ENCODE results near the gene MTX2. TPM values are rescaled to one million over a fixed set of nuclear protein-coding genes. Genes with fewer than 3 reads are reported as not detected.

The MTX2 gene
- polyA plus RNA-seq, 2 donors = 43.1 to 45.4 TPM

- Histone ChIP-seq H3K36me3 (ENCODE audit: control insufficient read depth in 2 of 2, insufficient read depth in 2 of 2, low read length in 1 of 2) (no peaks in the 10 kb centered on the region), H3K27me3 (ENCODE audit: control insufficient read depth in 1 of 2, insufficient read depth in 2 of 2, low read length in 2 of 2) (no peaks in the 10 kb centered on the region), H3K4me1 (ENCODE audit: control insufficient read depth in 2 of 2, insufficient read depth in 2 of 2, low read length in 1 of 2) (no peaks in the 10 kb centered on the region), H3K4me3 (ENCODE audit: low read depth in 1 of 2, low read length in 2 of 2) (no peak overlapping the region), H3K27ac (ENCODE audit: low read depth in 2 of 2, low read length in 1 of 2) (no peak overlapping the region), H3K9me3 (ENCODE audit: control insufficient read depth in 2 of 2, insufficient read depth in 1 of 2, low read depth in 1 of 2, low read length in 1 of 2) (no peaks in the 10 kb centered on the region)
These were observed 48.0 kb downstream of the MTX2 start for GRCh38 chr2:176317199-176317598.

- Histone ChIP-seq H3K36me3 (ENCODE audit: control insufficient read depth in 2 of 2, insufficient read depth in 2 of 2, low read length in 1 of 2) (no peaks in the 10 kb centered on the region), H3K9me3 (ENCODE audit: control insufficient read depth in 2 of 2, insufficient read depth in 1 of 2, low read depth in 1 of 2, low read length in 1 of 2) (no peaks in the 10 kb centered on the region), H3K27me3 (ENCODE audit: control insufficient read depth in 1 of 2, insufficient read depth in 2 of 2, low read length in 2 of 2) (no peaks in the 10 kb centered on the region), H3K27ac (ENCODE audit: low read depth in 2 of 2, low read length in 1 of 2) (no peak overlapping the region), H3K4me1 (ENCODE audit: control insufficient read depth in 2 of 2, insufficient read depth in 2 of 2, low read length in 1 of 2) (no peaks in the 10 kb centered on the region), H3K4me3 (ENCODE audit: low read depth in 1 of 2, low read length in 2 of 2) (no peak overlapping the region)
- 86 to 89% methylated on average over 1 of the region's 1 CpG for WGBS, 2 donors
These were observed 48.4 kb downstream of the MTX2 start for GRCh38 chr2:176317623-176318065.

- no peaks in the 10 kb centered on the region for H3K36me3 ChIP-seq (ENCODE audit: control insufficient read depth in 2 of 2, insufficient read depth in 2 of 2, low read length in 1 of 2)
- no peaks in the 10 kb centered on the region for H3K4me1 ChIP-seq (ENCODE audit: control insufficient read depth in 2 of 2, insufficient read depth in 2 of 2, low read length in 1 of 2)
- no peaks in the 10 kb centered on the region for H3K27me3 ChIP-seq (ENCODE audit: control insufficient read depth in 1 of 2, insufficient read depth in 2 of 2, low read length in 2 of 2)
- H3K27ac ChIP-seq (ENCODE audit: low read depth in 2 of 2, low read length in 1 of 2) = no peak overlapping the region
- WGBS, 2 donors = 85 to 97% methylated on average over 1 of the region's 1 CpG
- H3K4me3 ChIP-seq (ENCODE audit: low read depth in 1 of 2, low read length in 2 of 2) = no peak overlapping the region
- H3K9me3 ChIP-seq (ENCODE audit: control insufficient read depth in 2 of 2, insufficient read depth in 1 of 2, low read depth in 1 of 2, low read length in 1 of 2) = no peaks in the 10 kb centered on the region
These were observed 52.7 kb downstream of the MTX2 start for GRCh38 chr2:176321916-176322315.

- H3K4me3 ChIP-seq (ENCODE audit: low read depth in 1 of 2, low read length in 2 of 2) = no peak overlapping the region
- no peak overlapping the region for H3K27ac ChIP-seq (ENCODE audit: low read depth in 2 of 2, low read length in 1 of 2)
- H3K36me3 ChIP-seq (ENCODE audit: control insufficient read depth in 2 of 2, insufficient read depth in 2 of 2, low read length in 1 of 2) = no peaks in the 10 kb centered on the region
- no peaks in the 10 kb centered on the region for H3K4me1 ChIP-seq (ENCODE audit: control insufficient read depth in 2 of 2, insufficient read depth in 2 of 2, low read length in 1 of 2)
- 67 to 90% methylated on average over 3 of the region's 3 CpGs for WGBS, 2 donors
- no peaks in the 10 kb centered on the region for H3K27me3 ChIP-seq (ENCODE audit: control insufficient read depth in 1 of 2, insufficient read depth in 2 of 2, low read length in 2 of 2)
- H3K9me3 ChIP-seq (ENCODE audit: control insufficient read depth in 2 of 2, insufficient read depth in 1 of 2, low read depth in 1 of 2, low read length in 1 of 2) = no peaks in the 10 kb centered on the region
These were observed 55.6 kb downstream of the MTX2 start for GRCh38 chr2:176324862-176325261.

GRCh38 chr2:176325732-176326131 is 56.5 kb downstream of the MTX2 start:
- Histone ChIP-seq H3K4me1 (ENCODE audit: control insufficient read depth in 2 of 2, insufficient read depth in 2 of 2, low read length in 1 of 2) (no peaks in the 10 kb centered on the region), H3K27me3 (ENCODE audit: control insufficient read depth in 1 of 2, insufficient read depth in 2 of 2, low read length in 2 of 2) (no peaks in the 10 kb centered on the region), H3K36me3 (ENCODE audit: control insufficient read depth in 2 of 2, insufficient read depth in 2 of 2, low read length in 1 of 2) (no peaks in the 10 kb centered on the region), H3K4me3 (ENCODE audit: low read depth in 1 of 2, low read length in 2 of 2) (no peak overlapping the region), H3K27ac (ENCODE audit: low read depth in 2 of 2, low read length in 1 of 2) (no peak overlapping the region), H3K9me3 (ENCODE audit: control insufficient read depth in 2 of 2, insufficient read depth in 1 of 2, low read depth in 1 of 2, low read length in 1 of 2) (no peaks in the 10 kb centered on the region)
- 68 to 69% methylated on average over 1 of the region's 1 CpG for WGBS, 2 donors

GRCh38 chr2:176328149-176328548 is 58.9 kb downstream of the MTX2 start:
- Histone ChIP-seq H3K27me3 (ENCODE audit: control insufficient read depth in 1 of 2, insufficient read depth in 2 of 2, low read length in 2 of 2) (no peaks in the 10 kb centered on the region), H3K4me1 (ENCODE audit: control insufficient read depth in 2 of 2, insufficient read depth in 2 of 2, low read length in 1 of 2) (no peaks in the 10 kb centered on the region), H3K27ac (ENCODE audit: low read depth in 2 of 2, low read length in 1 of 2) (no peak overlapping the region), H3K4me3 (ENCODE audit: low read depth in 1 of 2, low read length in 2 of 2) (no peak overlapping the region), H3K36me3 (ENCODE audit: control insufficient read depth in 2 of 2, insufficient read depth in 2 of 2, low read length in 1 of 2) (no peaks in the 10 kb centered on the region), H3K9me3 (ENCODE audit: control insufficient read depth in 2 of 2, insufficient read depth in 1 of 2, low read depth in 1 of 2, low read length in 1 of 2) (no peaks in the 10 kb centered on the region)
- 86 to 90% methylated on average over 3 of the region's 3 CpGs for WGBS, 2 donors

- 100% methylated on average over 1 of the region's 1 CpG for WGBS, 2 donors
These were observed 61.4 kb downstream of the MTX2 start for GRCh38 chr2:176330612-176331011.

GRCh38 chr2:176331646-176332045 is 62.4 kb downstream of the MTX2 start:
- no peak overlapping the region for H3K4me3 ChIP-seq (ENCODE audit: low read depth in 1 of 2, low read length in 2 of 2)
- no peaks in the 10 kb centered on the region for H3K9me3 ChIP-seq (ENCODE audit: control insufficient read depth in 2 of 2, insufficient read depth in 1 of 2, low read depth in 1 of 2, low read length in 1 of 2)
- no peaks in the 10 kb centered on the region for H3K4me1 ChIP-seq (ENCODE audit: control insufficient read depth in 2 of 2, insufficient read depth in 2 of 2, low read length in 1 of 2)
- H3K27me3 ChIP-seq (ENCODE audit: control insufficient read depth in 1 of 2, insufficient read depth in 2 of 2, low read length in 2 of 2) = no peaks in the 10 kb centered on the region
- 96 to 97% methylated on average over 1 of the region's 1 CpG for WGBS, 2 donors
- no peak overlapping the region for H3K27ac ChIP-seq (ENCODE audit: low read depth in 2 of 2, low read length in 1 of 2)
- no peaks in the 10 kb centered on the region for H3K36me3 ChIP-seq (ENCODE audit: control insufficient read depth in 2 of 2, insufficient read depth in 2 of 2, low read length in 1 of 2)

More at GRCh38 chr2:176330612-176331011, 61.4 kb downstream of the MTX2 start:
- no peaks in the 10 kb centered on the region for H3K27me3 ChIP-seq (ENCODE audit: control insufficient read depth in 1 of 2, insufficient read depth in 2 of 2, low read length in 2 of 2)
- no peaks in the 10 kb centered on the region for H3K4me1 ChIP-seq (ENCODE audit: control insufficient read depth in 2 of 2, insufficient read depth in 2 of 2, low read length in 1 of 2)
- no peak overlapping the region for H3K4me3 ChIP-seq (ENCODE audit: low read depth in 1 of 2, low read length in 2 of 2)
- H3K9me3 ChIP-seq (ENCODE audit: control insufficient read depth in 2 of 2, insufficient read depth in 1 of 2, low read depth in 1 of 2, low read length in 1 of 2) = no peaks in the 10 kb centered on the region
- H3K36me3 ChIP-seq (ENCODE audit: control insufficient read depth in 2 of 2, insufficient read depth in 2 of 2, low read length in 1 of 2) = no peaks in the 10 kb centered on the region
- no peak overlapping the region for H3K27ac ChIP-seq (ENCODE audit: low read depth in 2 of 2, low read length in 1 of 2)

GRCh38 chr2:176334729-176335128 is 65.5 kb downstream of the MTX2 start:
- no peaks in the 10 kb centered on the region for H3K27me3 ChIP-seq (ENCODE audit: control insufficient read depth in 1 of 2, insufficient read depth in 2 of 2, low read length in 2 of 2)
- no peak overlapping the region for H3K4me3 ChIP-seq (ENCODE audit: low read depth in 1 of 2, low read length in 2 of 2)
- no peak overlapping the region for H3K27ac ChIP-seq (ENCODE audit: low read depth in 2 of 2, low read length in 1 of 2)
- H3K4me1 ChIP-seq (ENCODE audit: control insufficient read depth in 2 of 2, insufficient read depth in 2 of 2, low read length in 1 of 2) = no peaks in the 10 kb centered on the region
- 96 to 99% methylated on average over 1 of the region's 1 CpG for WGBS, 2 donors
- H3K9me3 ChIP-seq (ENCODE audit: control insufficient read depth in 2 of 2, insufficient read depth in 1 of 2, low read depth in 1 of 2, low read length in 1 of 2) = no peaks in the 10 kb centered on the region
- peaks cover 0 to 6% of the 10 kb centered on the region in 2 donors for H3K36me3 ChIP-seq (ENCODE audit: control insufficient read depth in 2 of 2, insufficient read depth in 2 of 2, low read length in 1 of 2)

GRCh38 chr2:176338395-176338794 is 69.2 kb downstream of the MTX2 start:
- H3K27me3 ChIP-seq (ENCODE audit: control insufficient read depth in 1 of 2, insufficient read depth in 2 of 2, low read length in 2 of 2) = no peaks in the 10 kb centered on the region
- no peak overlapping the region for H3K4me3 ChIP-seq (ENCODE audit: low read depth in 1 of 2, low read length in 2 of 2)
- H3K4me1 ChIP-seq (ENCODE audit: control insufficient read depth in 2 of 2, insufficient read depth in 2 of 2, low read length in 1 of 2) = no peaks in the 10 kb centered on the region
- H3K9me3 ChIP-seq (ENCODE audit: control insufficient read depth in 2 of 2, insufficient read depth in 1 of 2, low read depth in 1 of 2, low read length in 1 of 2) = no peaks in the 10 kb centered on the region
- H3K27ac ChIP-seq (ENCODE audit: low read depth in 2 of 2, low read length in 1 of 2) = no peak overlapping the region
- H3K36me3 ChIP-seq (ENCODE audit: control insufficient read depth in 2 of 2, insufficient read depth in 2 of 2, low read length in 1 of 2) = peaks cover 0 to 6% of the 10 kb centered on the region in 2 donors
- 83 to 94% methylated on average over 3 of the region's 3 CpGs for WGBS, 2 donors
